Activated B cell treated with CpG ODN at 0.5 μM for 24 hours (primary cell): Measurements from ENCODE around the gene SIRT7. TPM values are rescaled to one million over a fixed set of nuclear protein-coding genes. Genes with fewer than 3 reads are reported as not detected.
"Not testable (repeated sequence)": the region's sequence is repeated elsewhere in the genome, so short reads cannot be mapped to it uniquely, and the experiment has no call there.

ENCODE experiments used
- ATAC-seq: fragments of 200-7000 bp; cut with Tn5 transposase; one replicate; pipeline ENCODE4 v1.10.0; 2021; ENCODE audit warnings: low read depth, mild to moderate bottlenecking, moderate library complexity
- CTCF ChIA-PET: fragments of 350-600 bp; sonication (Branson Sonifier 250); formaldehyde crosslinking; loops from one replicate; lab custom pipeline; 2021; ENCODE audit warnings: antibody characterized with exemption; lab: Charles Lee
- POLR2A ChIA-PET: fragments of 350-600 bp; sonication (Branson Sonifier 250); formaldehyde crosslinking; loops from one replicate; lab custom pipeline; 2021; ENCODE audit warnings: antibody characterized with exemption; lab: Charles Lee
- DNase-seq: peaks from one replicate; pipeline ENCODE4 v3.0.0; 2022
- H3K27ac Mint-ChIP-seq: one replicate; pipeline ENCODE4 v1.8.0; 2020; ENCODE audit warnings: mixed read lengths
- H3K27me3 Mint-ChIP-seq: one replicate; pipeline ENCODE4 v1.8.0; 2021; ENCODE audit warnings: mixed read lengths
- H3K36me3 Mint-ChIP-seq: one replicate; pipeline ENCODE4 v1.8.0; 2021; ENCODE audit warnings: low read depth, mixed read lengths
- H3K4me1 Mint-ChIP-seq: one replicate; pipeline ENCODE4 v1.8.0; 2021; ENCODE audit warnings: mixed read lengths
- H3K4me3 Mint-ChIP-seq: one replicate; pipeline ENCODE4 v1.8.0; 2020; ENCODE audit warnings: mild to moderate bottlenecking, mixed read lengths
- H3K9me3 Mint-ChIP-seq: one replicate; pipeline ENCODE4 v1.8.0; 2020; ENCODE audit warnings: mixed read lengths
- CTCF ChIP-seq: fragments of 200-600 bp; IDR thresholded peaks from one replicate; pipeline ENCODE4 v1.8.0; 2022; ENCODE audit warnings: antibody characterized with exemption, mild to moderate bottlenecking
- intact Hi-C: fragments of 100-400 bp; cut with micrococcal nuclease; formaldehyde crosslinking; loops from one replicate; pipeline ENCODE4 v1.15.1; 2024
- total RNA-seq: library from RNA; stranded (reverse); gene quantifications from 2 replicates; pipeline ENCODE4 v1.2.3, GENCODE V29; 2022

Gene SIRT7
- total RNA-seq, 1 donor from 2014 or later = 66.4 TPM

DNA sequence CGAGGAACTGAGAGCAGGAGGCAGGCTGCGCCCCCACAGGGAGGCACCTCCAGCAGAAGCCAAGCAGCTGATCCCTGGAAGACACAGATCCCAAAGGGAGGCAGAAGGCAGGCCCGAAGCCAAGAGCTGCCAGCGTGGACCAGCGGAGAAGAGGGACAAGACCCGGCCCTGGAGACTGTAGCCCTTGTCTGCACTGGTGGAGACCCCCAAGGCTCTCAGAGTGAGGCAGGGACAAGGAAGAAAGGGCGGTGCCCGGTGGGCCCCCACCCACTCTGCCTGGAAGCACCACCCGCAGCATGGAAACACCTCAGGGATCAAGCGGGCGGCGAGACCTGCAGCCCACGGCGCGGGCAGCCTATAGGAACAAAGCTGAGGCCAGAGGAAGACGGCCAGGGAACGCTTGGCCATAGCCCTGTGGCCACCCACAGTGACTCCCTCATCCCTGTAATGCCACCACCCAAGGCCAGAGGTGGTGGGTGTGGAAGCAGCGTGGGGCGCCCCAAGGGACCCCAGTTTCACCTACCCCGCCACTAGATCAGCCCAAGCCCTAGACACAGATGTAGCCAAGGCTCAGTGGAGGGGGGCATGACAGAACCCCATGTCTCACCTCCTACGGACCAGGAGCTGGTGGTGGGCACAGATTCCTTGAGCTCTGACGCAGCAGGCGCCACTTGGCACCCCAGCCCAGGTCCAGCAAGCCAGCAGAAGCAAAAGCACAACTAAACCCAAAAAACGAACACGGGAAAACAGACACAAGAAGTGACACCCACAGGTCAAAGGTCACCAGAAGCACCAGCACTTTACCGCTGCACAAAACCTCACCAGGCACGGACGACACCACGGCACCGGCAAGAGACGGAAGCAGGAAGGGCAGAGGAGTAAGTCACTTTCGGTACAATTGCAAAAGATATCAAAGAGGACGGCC lies 2.9 kb upstream of the SIRT7 start:
- ATAC-seq (no peak), DNase-seq (no peak)
- ChIA-PET POLR2A (interaction anchor here (0.6 to 0.9 kb wide), 3 partner anchors 14 to 102 kb away, joined by 3 to 6 read pairs (median 3); partner anchors contain the start of genes CENPX, LRRC45 and P4HB), CTCF (interaction anchor here (1.2 kb wide), 1 partner anchor 39 kb away, joined by 4 read pairs; no protein-coding TSS in a partner anchor)
- Mint-ChIP-seq H3K4me1 (peaks cover 41% of the 10 kb centered on the region), H3K4me3 (no peak overlapping the region), H3K27me3 (no peaks in the 10 kb centered on the region), H3K9me3 (no peaks in the 10 kb centered on the region), H3K27ac (no peak overlapping the region), H3K36me3 (peaks cover 29% of the 10 kb centered on the region)
- TF ChIP-seq CTCF = no peak
- intact Hi-C loops = no loop called here

GRCh38 chr17:81918832-81919545 lies 1.0 kb upstream of the SIRT7 start:
- no peak for TF ChIP-seq CTCF
- Mint-ChIP-seq H3K36me3 (peaks cover 46% of the 10 kb centered on the region), H3K27ac (no peak overlapping the region), H3K9me3 (no peaks in the 10 kb centered on the region), H3K4me1 (peaks cover 31% of the 10 kb centered on the region), H3K27me3 (no peaks in the 10 kb centered on the region), H3K4me3 (no peak overlapping the region)
- no peak for ATAC-seq
- ChIA-PET POLR2A (no interaction called here), CTCF (no interaction called here)
- no peak for DNase-seq
- intact Hi-C loops = loop anchor here (1.0 to 2.0 kb wide), 3 partner anchors 7 to 58 kb away; partner anchors contain the start of genes ARHGDIA and P4HB

DNA sequence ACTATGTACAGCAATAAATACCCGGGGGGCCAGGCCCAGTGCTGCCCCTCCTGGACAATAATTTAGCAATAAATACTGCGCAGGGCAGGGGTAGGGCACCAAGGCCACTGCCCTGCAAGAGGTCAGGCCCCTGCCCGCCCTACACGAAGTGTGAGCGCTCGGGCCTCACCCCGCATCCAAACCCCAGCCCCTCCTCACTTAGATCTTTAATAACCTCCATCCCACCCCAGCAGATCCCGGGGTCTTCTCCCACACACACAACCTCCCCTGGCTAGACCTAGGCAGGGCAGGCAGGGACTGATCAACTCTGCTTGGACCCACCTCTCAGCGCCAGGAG lies 325 bp upstream of the SIRT7 start:
- peak; percentile 22 for ATAC-seq
- POLR2A ChIA-PET = interaction anchor here (1.3 to 3.0 kb wide), 2 partner anchors 9 to 148 kb away, joined by 4 to 28 read pairs; partner anchors contain the start of gene MAFG
- intact Hi-C loops = loop anchor here (1.0 to 2.0 kb wide), 3 partner anchors 8 to 58 kb away; partner anchors contain the start of genes ARHGDIA and P4HB
- peak overlapping the region; percentile 76 for H3K27ac Mint-ChIP-seq
- peaks cover 26% of the 10 kb centered on the region for H3K4me1 Mint-ChIP-seq
- H3K9me3 Mint-ChIP-seq, CTCF ChIA-PET, DNase-seq, H3K27me3 Mint-ChIP-seq: not testable (repeated sequence)
- H3K36me3 Mint-ChIP-seq = peaks cover 53% of the 10 kb centered on the region
- H3K4me3 Mint-ChIP-seq = peak overlapping the region; percentile 88

GRCh38 chr17:81916234-81917001 lies 1.6 kb downstream of the SIRT7 start:
- H3K9me3 Mint-ChIP-seq = no peaks in the 10 kb centered on the region
- peaks cover 29% of the 10 kb centered on the region for H3K4me1 Mint-ChIP-seq
- H3K4me3 Mint-ChIP-seq = peak overlapping the region; percentile 82
- peaks cover 61% of the 10 kb centered on the region for H3K36me3 Mint-ChIP-seq
- ATAC-seq (no peak), DNase-seq (no peak)
- ChIA-PET POLR2A (interaction anchor here (0.7 to 3.0 kb wide), 4 partner anchors 11 to 296 kb away, joined by 6 to 28 read pairs (median 7); partner anchors contain the start of genes CCDC57, MAFG and P4HB), CTCF (interaction anchor here (1.2 to 1.6 kb wide), 2 partner anchors 43 to 47 kb away, joined by 3 to 5 read pairs; no protein-coding TSS in a partner anchor)
- peak overlapping the region; percentile 41 for H3K27ac Mint-ChIP-seq
- no peak for TF ChIP-seq CTCF
- intact Hi-C loops = no loop called here
- H3K27me3 Mint-ChIP-seq = no peaks in the 10 kb centered on the region

GRCh38 chr17:81915331-81915730 lies 2.6 kb downstream of the SIRT7 start:
- Mint-ChIP-seq H3K27me3 (no peaks in the 10 kb centered on the region), H3K4me1 (peaks cover 32% of the 10 kb centered on the region), H3K36me3 (peaks cover 56% of the 10 kb centered on the region), H3K9me3 (no peaks in the 10 kb centered on the region), H3K4me3 (no peak overlapping the region), H3K27ac (no peak overlapping the region)
- no peak for TF ChIP-seq CTCF
- POLR2A ChIA-PET = interaction anchor here (3.0 kb wide), 1 partner anchor 12 kb away, joined by 28 read pairs; the partner anchor contains the start of gene MAFG
- intact Hi-C loops = no loop called here
- CTCF ChIA-PET = interaction anchor here (1.5 kb wide), 1 partner anchor 44 kb away, joined by 3 read pairs; no protein-coding TSS in a partner anchor
- DNase-seq (no peak), ATAC-seq (no peak)
